H9 (cell line): ENCODE measurements around the gene SP3. TPM values are rescaled to one million over a fixed set of nuclear protein-coding genes. Genes with fewer than 3 reads are reported as not detected.

ENCODE experiments used
- DNase-seq: peaks from one replicate; pipeline ENCODE4 v3.0.0-alpha.2; 2017
- H2AFZ ChIP-seq: one replicate; pipeline ENCODE4 v1.6.1; 2013; ENCODE audit warnings: mild to moderate bottlenecking, low read length, control low read depth, moderate library complexity
- H2AK5ac ChIP-seq: 2 replicates; pipeline ENCODE4 v1.6.1; 2013; ENCODE audit warnings: low read length, control low read depth, mixed read lengths; ENCODE audit not compliant: insufficient read length
- H2BK120ac ChIP-seq: one replicate; pipeline ENCODE4 v1.6.1; 2013; ENCODE audit warnings: low read depth, mild to moderate bottlenecking, low read length, control low read depth, inconsistent platforms; ENCODE audit not compliant: poor library complexity, severe bottlenecking
- H2BK12ac ChIP-seq: 2 replicates; pipeline ENCODE4 v1.6.1; 2013; ENCODE audit warnings: low read length, control low read depth, mixed read lengths, low read depth; ENCODE audit not compliant: insufficient read length
- H2BK15ac ChIP-seq: 2 replicates; pipeline ENCODE4 v1.6.1; 2013; ENCODE audit warnings: low read depth, low read length, control low read depth
- H2BK20ac ChIP-seq: one replicate; pipeline ENCODE4 v1.6.1; 2013; ENCODE audit warnings: low read depth, mild to moderate bottlenecking, low read length, control low read depth, inconsistent platforms; ENCODE audit not compliant: poor library complexity, severe bottlenecking
- H2BK5ac ChIP-seq: 2 replicates; pipeline ENCODE4 v1.6.1; 2013; ENCODE audit warnings: low read length, control low read depth, mixed read lengths; ENCODE audit not compliant: insufficient read length
- H3K14ac ChIP-seq: 2 replicates; pipeline ENCODE4 v1.6.1; 2013; ENCODE audit warnings: low read length, control low read depth; ENCODE audit not compliant: insufficient read depth
- H3K18ac ChIP-seq: 2 replicates; pipeline ENCODE4 v1.6.1; 2013; ENCODE audit warnings: low read depth, mild to moderate bottlenecking, mixed read lengths, low read length, control low read depth; ENCODE audit not compliant: insufficient read length
- H3K23ac ChIP-seq: 2 replicates; pipeline ENCODE4 v1.6.1; 2013; ENCODE audit warnings: low read length, control low read depth, mixed read lengths, low read depth; ENCODE audit not compliant: insufficient read length
- H3K23me2 ChIP-seq: 2 replicates; pipeline ENCODE4 v1.6.1; 2013; ENCODE audit warnings: low read depth, mild to moderate bottlenecking, mixed read lengths, low read length, control low read depth; ENCODE audit not compliant: insufficient read length, poor library complexity, severe bottlenecking
- H3K27ac ChIP-seq: 2 replicates; pipeline ENCODE4 v1.5.1; 2013; ENCODE audit warnings: low read length, control low read depth, mixed read lengths, low read depth; ENCODE audit not compliant: insufficient read length
- H3K27me3 ChIP-seq: 2 replicates; pipeline ENCODE4 v1.6.1; 2013; ENCODE audit warnings: low read length, control low read depth, inconsistent platforms; ENCODE audit not compliant: insufficient read depth
- H3K4ac ChIP-seq: 2 replicates; pipeline ENCODE4 v1.6.1; 2013; ENCODE audit warnings: low read depth, mild to moderate bottlenecking, control low read depth, inconsistent platforms, low read length, moderate library complexity
- H3K4me1 ChIP-seq: 2 replicates; pipeline ENCODE4 v1.6.1; 2013; ENCODE audit warnings: low read length, control low read depth, inconsistent platforms; ENCODE audit not compliant: insufficient read depth
- H3K4me2 ChIP-seq: 2 replicates; pipeline ENCODE4 v1.6.1; 2013; ENCODE audit warnings: low read length, control low read depth, mixed read lengths; ENCODE audit not compliant: insufficient read length, insufficient read depth
- H3K56ac ChIP-seq: 2 replicates; pipeline ENCODE4 v1.6.1; 2013; ENCODE audit warnings: low read depth, mild to moderate bottlenecking, mixed read lengths, low read length, control low read depth; ENCODE audit not compliant: insufficient read length
- H3K79me1 ChIP-seq: 2 replicates; pipeline ENCODE4 v1.6.1; 2013; ENCODE audit warnings: low read depth, mild to moderate bottlenecking, moderate library complexity, low read length, control low read depth, inconsistent platforms; ENCODE audit not compliant: insufficient read depth, poor library complexity, severe bottlenecking
- H3K79me2 ChIP-seq: 2 replicates; pipeline ENCODE4 v1.6.1; 2013; ENCODE audit warnings: low read length, control low read depth, inconsistent platforms; ENCODE audit not compliant: insufficient read depth
- H3K9ac ChIP-seq: 2 replicates; pipeline ENCODE4 v1.6.1; 2013; ENCODE audit warnings: low read length, control low read depth, mixed read lengths; ENCODE audit not compliant: insufficient read length; ENCODE audit errors: extremely low read depth
- H3K9me3 ChIP-seq: one replicate; pipeline ENCODE4 v1.6.1; 2013; ENCODE audit warnings: low read depth, low read length, inconsistent platforms; ENCODE audit not compliant: control insufficient read depth
- H3T11ph ChIP-seq: one replicate; pipeline ENCODE4 v1.6.1; 2013; ENCODE audit warnings: mild to moderate bottlenecking, low read length, control low read depth, inconsistent platforms
- H4K20me1 ChIP-seq: one replicate; pipeline ENCODE4 v1.6.1; 2013; ENCODE audit not compliant: control insufficient read depth, insufficient read length, insufficient read depth
- H4K5ac ChIP-seq: 2 replicates; pipeline ENCODE4 v1.6.1; 2013; ENCODE audit warnings: low read depth, mild to moderate bottlenecking, mixed read lengths, low read length, control low read depth; ENCODE audit not compliant: insufficient read length
- H4K8ac ChIP-seq: replicated peaks from 2 replicates; pipeline ENCODE4 v1.6.1; 2013; ENCODE audit warnings: low read length, control low read depth, mixed read lengths, low read depth; ENCODE audit not compliant: insufficient read length
- H4K91ac ChIP-seq: 2 replicates; pipeline ENCODE4 v1.6.1; 2013; ENCODE audit warnings: low read depth, mild to moderate bottlenecking, moderate library complexity, mixed read lengths, low read length, control low read depth; ENCODE audit not compliant: insufficient read length
- H3K27ac Mint-ChIP-seq, 3 experiments: 2 replicates in 2 of 3; 3 replicates in 1 of 3; pipeline ENCODE4 v1.8.0; 2020 to 2021; ENCODE audit warnings: mixed read lengths in 3 of 3, mild to moderate bottlenecking in 1 of 3, moderate library complexity in 1 of 3
- H3K27me3 Mint-ChIP-seq: 2 replicates; pipeline ENCODE4 v1.8.0; 2021; ENCODE audit warnings: low read depth, mild to moderate bottlenecking, moderate library complexity, mixed read lengths
- H3K36me3 Mint-ChIP-seq, 3 experiments: 2 replicates in 2 of 3; 3 replicates in 1 of 3; pipeline ENCODE4 v1.8.0; 2020 to 2021; ENCODE audit warnings: low read depth in 3 of 3, mixed read lengths in 3 of 3; ENCODE audit not compliant: insufficient read depth in 1 of 3
- H3K4me1 Mint-ChIP-seq, 2 experiments: 2 replicates each; pipeline ENCODE4 v1.8.0; 2020; ENCODE audit warnings: mixed read lengths in 2 of 2
- H3K4me3 Mint-ChIP-seq, 2 experiments: 2 replicates in 1 of 2; 3 replicates in 1 of 2; pipeline ENCODE4 v1.8.0; 2020 to 2021; ENCODE audit warnings: mild to moderate bottlenecking in 2 of 2, mixed read lengths in 2 of 2, moderate library complexity in 1 of 2
- H3K9me3 Mint-ChIP-seq, 2 experiments: 2 replicates in 1 of 2; 3 replicates in 1 of 2; pipeline ENCODE4 v1.8.0; 2020; ENCODE audit warnings: mild to moderate bottlenecking in 2 of 2, mixed read lengths in 2 of 2, moderate library complexity in 1 of 2
- CTCF ChIP-seq: fragments of 200-600 bp; sonication (generic); conservative IDR thresholded peaks from 3 replicates; pipeline ENCODE4 v1.8.0; 2021; ENCODE audit warnings: antibody characterized with exemption, mild to moderate bottlenecking
- WGBS: extraction: QIAGEN DNeasy Blood & Tissue Kit; methylation state at CpG from one replicate; pipeline ENCODE4 v1.1.7; 2013; ENCODE audit warnings: missing lambda C conversion rate, low lambda C conversion rate, mixed read lengths; ENCODE audit not compliant: insufficient read length; ENCODE audit errors: extremely low coverage; 5-methylcytosine and 5-hydroxymethylcytosine counted together
- total RNA-seq: library from RNA; stranded (reverse); gene quantifications from 2 replicates; pipeline ENCODE4 v1.2.1, GENCODE V29; 2021

The SP3 gene
- total RNA-seq, 1 experiment from 2014 or later = 86.3 TPM

GRCh38 chr2:174011796-174012195, 46.6 kb upstream of the SP3 start:
- peaks cover 12% of the 10 kb centered on the region for H3K27me3 Mint-ChIP-seq

More at GRCh38 chr2:174011796-174012195, 46.6 kb upstream of the SP3 start:
- H3K79me1 ChIP-seq = no peaks in the 10 kb centered on the region
- no peak overlapping the region for H2AFZ ChIP-seq
- no peak overlapping the region for H2BK120ac ChIP-seq
- no peak overlapping the region for H3K56ac ChIP-seq
- H3K14ac ChIP-seq = no peak overlapping the region
- no peaks in the 10 kb centered on the region for H4K20me1 ChIP-seq
- no peaks in the 10 kb centered on the region for H3K79me2 ChIP-seq
- no peaks in the 10 kb centered on the region for H3K9me3 ChIP-seq
- H3K23ac ChIP-seq = no peak overlapping the region
- H3K4ac ChIP-seq = no peak overlapping the region
- WGBS = no CpG with 5 or more reads among the region's 2 CpGs
- H3K4me1 ChIP-seq = peaks cover 7% of the 10 kb centered on the region; the same call in 1 of the 2 replicates
- H3K36me3 Mint-ChIP-seq = no peaks in the 10 kb centered on the region; a peak in 1 of 7 replicates
- no peaks in the 10 kb centered on the region for H3K9me3 Mint-ChIP-seq
- TF ChIP-seq CTCF = no peak
- H3K9ac ChIP-seq = no peak overlapping the region
- DNase-seq = no peak
- no peak overlapping the region for H2AK5ac ChIP-seq
- H3K27ac Mint-ChIP-seq = no peak overlapping the region; a peak in 1 of 7 replicates
- no peak overlapping the region for H3K4me2 ChIP-seq
- H3K4me3 Mint-ChIP-seq = no peak overlapping the region
- H4K8ac ChIP-seq = no peak overlapping the region
- no peak overlapping the region for H3K18ac ChIP-seq
- peaks cover 30 to 37% of the 10 kb centered on the region in 2 experiments for H3K4me1 Mint-ChIP-seq
- no peaks in the 10 kb centered on the region for H3K27me3 ChIP-seq
- H2BK12ac ChIP-seq = no peak overlapping the region
- H3T11ph ChIP-seq = no peak overlapping the region
- no peak overlapping the region for H2BK20ac ChIP-seq
- no peak overlapping the region for H4K5ac ChIP-seq
- no peak overlapping the region for H2BK15ac ChIP-seq
- H2BK5ac ChIP-seq = no peak overlapping the region
- no peak overlapping the region for H4K91ac ChIP-seq
- H3K23me2 ChIP-seq = peaks cover 7% of the 10 kb centered on the region
- H3K27ac ChIP-seq = no peak overlapping the region
